Prostate gland (tissue), 2 donors: ENCODE data around the gene FANCE. TPM values are rescaled to one million over a fixed set of nuclear protein-coding genes. Genes with fewer than 3 reads are reported as not detected.

Experiments
- DNase-seq: peaks from one replicate; pipeline ENCODE4 v3.0.0-alpha.2; 2019; ENCODE audit warnings: low spot score
- H3K27ac ChIP-seq, 2 donors: fragments of 200-600 bp; sonication (generic); 2 replicates each; pipeline ENCODE4 v1.5.1; 2017 to 2019
- H3K27me3 ChIP-seq: fragments of 200-600 bp; sonication (generic); replicated peaks from 2 replicates; pipeline ENCODE4 v1.5.1; 2019; ENCODE audit not compliant: insufficient read depth
- H3K36me3 ChIP-seq, 2 donors: fragments of 200-600 bp; sonication (generic); 1 replicate in 1 of 2; 2 replicates in 1 of 2; pipeline versions ENCODE4 v1.5.1 to v1.8.1; 2017 to 2019
- H3K4me1 ChIP-seq: fragments of 200-600 bp; sonication (generic); replicated peaks from 2 replicates; pipeline ENCODE4 v1.5.1; 2019
- H3K4me3 ChIP-seq, 2 donors: fragments of 200-600 bp; sonication (generic); 2 replicates each; pipeline ENCODE4 v1.5.1; 2017 to 2019
- H3K9me3 ChIP-seq: fragments of 200-600 bp; sonication (generic); 2 replicates; pipeline ENCODE4 v1.5.1; 2017
- POLR2A ChIP-seq: fragments of 450-650 bp; IDR thresholded peaks from one replicate; pipeline ENCODE4 v1.6.1; 2016; ENCODE audit warnings: antibody characterized with exemption, mild to moderate bottlenecking
- POLR2AphosphoS5 ChIP-seq: sonication (generic); formaldehyde crosslinking; IDR thresholded peaks from one replicate; pipeline ENCODE4 v1.6.1; 2017; ENCODE audit warnings: antibody characterized with exemption
- WGBS: methylation state at CpG from one replicate; pipeline ENCODE4 v1.1.5; 2018; 5-methylcytosine and 5-hydroxymethylcytosine counted together
- intact Hi-C: fragments of 100-400 bp; cut with DNase I; formaldehyde crosslinking; loops from one replicate; pipeline ENCODE4 v1.14.2; 2022
- total RNA-seq, 2 donors: library from RNA; depleted of rRNA; stranded (reverse); fragments of >200 nt; gene quantifications; one replicate each; pipeline ENCODE4 v1.1.0, GENCODE V29; 2016
- TF ChIP-seq, protein P1 (sequence below), 4 experiments: fragments of 200-600 bp in 2 of 4; fragments of 450-650 bp in 2 of 4; sonication (generic) in 2 of 4; IDR thresholded peaks; 1 replicate in 3 of 4; 2 replicates in 1 of 4; pipeline ENCODE4 v1.5.1; 2016 to 2019; ENCODE audit warnings: antibody characterized with exemption in 4 of 4, mild to moderate bottlenecking in 2 of 4, moderate library complexity in 2 of 4

The FANCE gene
- total RNA-seq, 2 donors from 2014 or later: 7.5 to 14.0 TPM

DNA sequence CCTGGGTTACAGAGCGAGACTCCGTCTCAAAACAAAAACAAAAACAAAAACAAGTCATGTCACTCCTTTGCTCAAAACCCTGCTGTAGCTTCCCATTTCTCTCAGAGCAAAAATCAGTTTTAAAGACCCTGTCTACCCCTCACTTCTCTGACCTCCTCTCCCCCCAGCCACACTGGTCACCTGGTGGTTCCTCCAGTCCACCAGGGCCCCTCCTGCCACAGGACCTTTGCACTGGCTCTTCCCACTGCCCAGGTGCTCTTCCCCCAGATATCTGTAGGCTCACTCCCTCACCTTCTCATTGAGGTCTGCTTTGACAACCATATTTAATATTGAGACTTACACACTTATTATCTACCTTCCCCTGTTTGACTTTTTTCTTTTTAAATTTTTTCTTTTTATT lies 49.6 kb downstream of the FANCE start:
- Histone ChIP-seq H3K9me3 (no peaks in the 10 kb centered on the region), H3K4me3 (no peak overlapping the region), H3K27me3 (no peaks in the 10 kb centered on the region), H3K27ac (no peak overlapping the region), H3K36me3 (no peaks in the 10 kb centered on the region), H3K4me1 (no peaks in the 10 kb centered on the region)
- intact Hi-C loops: no loop called here
- TF ChIP-seq POLR2AphosphoS5: no peak
- TF ChIP-seq, protein P1, sequence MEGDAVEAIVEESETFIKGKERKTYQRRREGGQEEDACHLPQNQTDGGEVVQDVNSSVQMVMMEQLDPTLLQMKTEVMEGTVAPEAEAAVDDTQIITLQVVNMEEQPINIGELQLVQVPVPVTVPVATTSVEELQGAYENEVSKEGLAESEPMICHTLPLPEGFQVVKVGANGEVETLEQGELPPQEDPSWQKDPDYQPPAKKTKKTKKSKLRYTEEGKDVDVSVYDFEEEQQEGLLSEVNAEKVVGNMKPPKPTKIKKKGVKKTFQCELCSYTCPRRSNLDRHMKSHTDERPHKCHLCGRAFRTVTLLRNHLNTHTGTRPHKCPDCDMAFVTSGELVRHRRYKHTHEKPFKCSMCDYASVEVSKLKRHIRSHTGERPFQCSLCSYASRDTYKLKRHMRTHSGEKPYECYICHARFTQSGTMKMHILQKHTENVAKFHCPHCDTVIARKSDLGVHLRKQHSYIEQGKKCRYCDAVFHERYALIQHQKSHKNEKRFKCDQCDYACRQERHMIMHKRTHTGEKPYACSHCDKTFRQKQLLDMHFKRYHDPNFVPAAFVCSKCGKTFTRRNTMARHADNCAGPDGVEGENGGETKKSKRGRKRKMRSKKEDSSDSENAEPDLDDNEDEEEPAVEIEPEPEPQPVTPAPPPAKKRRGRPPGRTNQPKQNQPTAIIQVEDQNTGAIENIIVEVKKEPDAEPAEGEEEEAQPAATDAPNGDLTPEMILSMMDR (IDR thresholded peaks at IDR 0.05): no peak
- no peak for TF ChIP-seq POLR2A
- DNase-seq: no peak
- WGBS: 94% methylated on average over 2 of the region's 2 CpGs

DNA sequence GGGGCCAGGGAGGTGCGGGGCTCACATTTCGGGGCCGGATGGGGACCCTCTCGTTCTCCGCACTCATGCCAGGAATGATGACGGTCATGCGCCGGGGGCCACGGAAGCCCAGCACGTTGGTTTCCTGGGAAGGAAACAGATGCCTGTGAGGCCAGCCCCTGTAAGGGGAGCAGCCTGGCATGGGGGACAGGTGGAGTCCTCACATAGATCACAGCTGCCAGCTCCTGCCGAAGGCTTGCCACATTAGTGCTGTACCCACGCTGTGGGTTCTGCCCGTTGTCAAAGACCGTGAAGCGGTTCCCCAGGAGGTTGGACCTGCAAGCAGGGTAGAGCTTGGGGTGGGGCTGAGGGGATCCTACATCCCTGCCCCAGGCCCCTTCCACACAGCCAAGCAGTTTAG lies 51.4 kb downstream of the FANCE start:
- WGBS: 32% methylated on average over 15 of the region's 15 CpGs

DNA sequence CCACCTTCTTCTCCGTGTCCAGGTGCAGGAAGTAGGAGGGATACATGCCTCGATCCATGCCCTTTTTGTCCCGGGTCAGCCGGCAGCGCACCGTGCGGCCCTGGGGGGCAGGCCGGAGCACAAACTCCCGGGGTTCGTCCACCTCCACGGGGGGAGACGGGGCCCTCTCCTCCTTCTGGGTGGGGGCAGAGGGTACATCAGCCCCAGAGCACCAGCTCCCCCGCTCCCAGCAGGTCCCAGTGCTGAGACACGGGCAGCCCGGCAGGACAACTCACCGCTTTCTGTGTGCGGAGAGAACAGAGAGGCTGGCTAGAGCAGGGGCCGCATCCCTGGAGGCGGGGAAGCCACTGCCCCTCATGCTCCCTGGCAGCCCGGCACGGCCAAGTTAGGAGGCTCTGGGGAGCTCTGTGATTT lies 53.9 kb downstream of the FANCE start:
- Histone ChIP-seq H3K36me3 (no peaks in the 10 kb centered on the region), H3K4me1 (no peaks in the 10 kb centered on the region), H3K27me3 (no peaks in the 10 kb centered on the region), H3K9me3 (no peaks in the 10 kb centered on the region), H3K27ac (no peak overlapping the region), H3K4me3 (no peak overlapping the region)
- intact Hi-C loops: no loop called here
- TF ChIP-seq POLR2A (no peak), POLR2AphosphoS5 (no peak)
- TF ChIP-seq, protein P1 (IDR thresholded peaks at IDR 0.05): no peak
- no peak for DNase-seq
- 30% methylated on average over 14 of the region's 21 CpGs for WGBS

More for the DNA sequence above, 51.4 kb downstream of the FANCE start:
- H3K9me3 ChIP-seq: no peaks in the 10 kb centered on the region
- intact Hi-C loops: no loop called here
- no peak for DNase-seq
- H3K27ac ChIP-seq: no peak overlapping the region
- TF ChIP-seq, protein P1 (IDR thresholded peaks at IDR 0.05): no peak
- TF ChIP-seq POLR2AphosphoS5: no peak
- no peak for TF ChIP-seq POLR2A
- H3K27me3 ChIP-seq: no peaks in the 10 kb centered on the region
- H3K4me3 ChIP-seq: no peak overlapping the region
- H3K36me3 ChIP-seq: no peaks in the 10 kb centered on the region
- no peaks in the 10 kb centered on the region for H3K4me1 ChIP-seq

DNA sequence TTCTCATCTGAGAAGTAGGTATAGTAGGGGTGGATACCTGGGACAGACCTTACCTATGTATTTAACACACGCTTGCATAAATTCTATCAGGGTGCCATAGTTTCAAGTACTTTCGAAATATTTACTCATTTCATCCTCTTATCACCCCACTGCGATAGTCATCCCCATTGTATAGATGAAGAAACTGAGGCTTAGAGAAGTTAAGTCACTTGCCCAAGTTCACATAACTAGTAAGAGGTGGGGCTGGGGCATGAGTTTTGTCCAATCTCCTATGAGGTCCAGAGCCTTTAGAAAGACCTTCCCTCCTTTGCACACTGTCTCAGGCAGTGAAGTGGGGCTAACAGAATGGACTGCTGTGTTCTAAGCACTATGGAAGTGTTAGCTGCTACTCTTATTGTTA lies 54.4 kb downstream of the FANCE start:
- no peak for DNase-seq
- WGBS: 94% methylated on average over 3 of the region's 3 CpGs
- intact Hi-C loops: no loop called here
- TF ChIP-seq, protein P1 (IDR thresholded peaks at IDR 0.05): no peak
- no peak for TF ChIP-seq POLR2AphosphoS5
- TF ChIP-seq POLR2A: no peak
- H3K4me3 ChIP-seq: no peak overlapping the region
- H3K27ac ChIP-seq: no peak overlapping the region
- no peaks in the 10 kb centered on the region for H3K4me1 ChIP-seq
- no peaks in the 10 kb centered on the region for H3K9me3 ChIP-seq
- no peaks in the 10 kb centered on the region for H3K36me3 ChIP-seq
- no peaks in the 10 kb centered on the region for H3K27me3 ChIP-seq

DNA sequence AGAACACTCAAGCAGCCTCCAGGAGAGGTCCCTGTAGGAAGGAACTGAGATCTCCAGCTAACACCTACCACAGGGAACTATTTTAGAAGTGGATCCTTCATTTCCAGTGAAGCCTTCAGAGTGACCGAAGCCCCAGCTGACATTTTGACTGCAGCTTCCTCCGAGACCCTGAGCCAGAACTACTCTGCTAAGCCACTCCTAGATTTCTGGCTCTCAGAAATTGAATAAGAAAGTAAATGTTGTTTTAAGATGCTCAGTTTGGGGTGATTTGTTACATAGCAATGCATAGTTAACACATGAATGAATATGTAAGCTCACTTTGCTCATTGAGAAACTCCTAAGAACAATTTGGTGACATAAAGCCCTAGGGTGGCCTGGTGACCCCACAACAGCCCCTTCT lies 55.1 kb downstream of the FANCE start:
- intact Hi-C loops: no loop called here
- WGBS: 100% methylated on average over 2 of the region's 2 CpGs
- no peaks in the 10 kb centered on the region for H3K4me1 ChIP-seq
- no peaks in the 10 kb centered on the region for H3K9me3 ChIP-seq
- H3K27ac ChIP-seq: no peak overlapping the region
- no peaks in the 10 kb centered on the region for H3K36me3 ChIP-seq
- no peaks in the 10 kb centered on the region for H3K27me3 ChIP-seq
- H3K4me3 ChIP-seq: no peak overlapping the region
- TF ChIP-seq, protein P1 (IDR thresholded peaks at IDR 0.05): no peak
- no peak for TF ChIP-seq POLR2AphosphoS5
- no peak for TF ChIP-seq POLR2A
- DNase-seq: no peak
